Peyer's patch (tissue), 4 donors: Measurements from ENCODE around the gene TIMM13.

Source experiments
- CTCF ChIP-seq, 6 experiments: fragments of 450-650 bp in 4 of 6; fragments of 200-600 bp in 2 of 6; sonication (generic) in 1 of 6; IDR thresholded peaks; one replicate each; pipeline ENCODE4 v1.5.1; 2017 to 2019; ENCODE audit warnings: antibody characterized with exemption in 6 of 6, mild to moderate bottlenecking in 3 of 6, moderate library complexity in 1 of 6
- POLR2A ChIP-seq, 2 donors: fragments of 450-650 bp; IDR thresholded peaks; one replicate each; pipeline ENCODE4 v1.5.1; 2017; ENCODE audit warnings: antibody characterized with exemption in 2 of 2, mild to moderate bottlenecking in 2 of 2, moderate library complexity in 2 of 2

- TF ChIP-seq CTCF (IDR thresholded peaks at IDR 0.05) (peak in 1 of 6 experiments; percentile 10), POLR2A (IDR thresholded peaks at IDR 0.05) (no peak)
Measured at GRCh38 chr19:2461751-2462634, 34.6 kb upstream of the TIMM13 start.
